ENCODE results near the gene TOR1AIP1.

DNA sequence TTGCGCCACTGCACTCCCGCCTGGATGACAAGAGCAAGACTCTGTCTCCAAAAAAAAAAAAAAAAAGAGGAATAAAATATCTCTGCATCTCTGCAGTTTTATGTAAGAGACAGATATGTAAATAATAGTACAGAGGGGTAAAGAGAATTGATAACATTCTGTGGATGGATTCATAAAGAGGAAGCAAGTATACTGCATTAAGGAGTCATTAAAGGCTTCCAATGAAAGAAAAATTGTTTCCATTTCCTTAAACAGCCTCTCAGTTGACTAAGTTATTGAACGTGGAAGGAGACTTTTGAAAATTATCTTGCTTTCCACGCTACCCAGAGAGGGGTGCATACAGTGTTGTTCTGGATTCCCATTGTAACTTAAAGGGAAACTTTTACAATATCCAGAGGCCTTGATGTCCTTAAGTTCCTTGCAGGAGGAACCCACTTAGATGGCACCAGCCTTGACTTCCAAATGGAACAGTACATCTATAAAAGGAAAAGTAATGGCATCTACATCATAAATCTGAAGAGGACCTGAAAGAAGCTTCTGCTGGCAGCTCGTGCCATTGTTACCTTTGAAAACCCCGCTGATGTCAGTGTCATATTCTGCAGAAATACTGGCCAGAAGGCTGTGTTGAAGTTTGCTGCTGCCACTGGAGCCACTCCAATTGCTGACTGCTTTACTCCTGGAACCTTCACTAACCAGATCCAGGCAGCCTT lies 86.4 kb downstream of the TOR1AIP1 start:
- TF ChIP-seq CTCF (IDR thresholded peaks at IDR 0.05) (no peak), EZH2 (IDR thresholded peaks at IDR 0.05) (no peak), EZH2phosphoT487 (IDR thresholded peaks at IDR 0.05) (no peak)
